NB4 (cell line): ENCODE results near the gene SCGB3A2.

Experiments
- CTCF ChIP-seq: IDR thresholded peaks from one replicate; pipeline ENCODE4 v1.5.1; 2012; ENCODE audit warnings: low read depth, low read length
- POLR2A ChIP-seq: IDR thresholded peaks from 2 replicates; pipeline ENCODE4 v1.6.1; 2011; ENCODE audit warnings: mild to moderate bottlenecking; ENCODE audit not compliant: insufficient read length; ENCODE audit errors: extremely low read depth

DNA sequence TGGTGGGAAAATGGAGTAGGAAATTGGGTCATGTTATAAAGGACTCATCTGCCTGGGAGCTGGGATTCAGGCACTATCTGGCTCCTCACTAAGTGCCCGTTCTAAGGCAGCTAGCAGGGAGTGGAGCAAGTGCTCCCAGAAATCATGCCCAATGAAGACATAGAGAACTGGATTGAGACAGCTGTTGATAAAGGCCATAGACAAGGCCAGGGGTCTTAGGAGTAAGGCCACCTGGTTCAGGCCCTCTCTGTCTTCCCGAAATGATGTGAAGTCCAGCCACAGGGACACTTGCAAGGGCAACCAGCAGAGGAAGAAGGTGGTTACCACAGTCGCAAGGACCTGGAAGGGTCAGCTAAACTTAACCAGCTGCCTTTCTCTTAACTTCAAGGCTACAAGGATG, 26.9 kb upstream of the SCGB3A2 start:
- no peak for TF ChIP-seq CTCF
- TF ChIP-seq POLR2A: no peak
